ENCODE measurements around the gene ZSWIM2. TPM values are rescaled to one million over a fixed set of nuclear protein-coding genes. Genes with fewer than 3 reads are reported as not detected.
"Not testable (repeated sequence)": the region's sequence is repeated elsewhere in the genome, so short reads cannot be mapped to it uniquely, and the experiment has no call there.

ZSWIM2 gene
- polyA plus RNA-seq (ENCODE audit: low read depth in 6 of 6) = not detected

DNA sequence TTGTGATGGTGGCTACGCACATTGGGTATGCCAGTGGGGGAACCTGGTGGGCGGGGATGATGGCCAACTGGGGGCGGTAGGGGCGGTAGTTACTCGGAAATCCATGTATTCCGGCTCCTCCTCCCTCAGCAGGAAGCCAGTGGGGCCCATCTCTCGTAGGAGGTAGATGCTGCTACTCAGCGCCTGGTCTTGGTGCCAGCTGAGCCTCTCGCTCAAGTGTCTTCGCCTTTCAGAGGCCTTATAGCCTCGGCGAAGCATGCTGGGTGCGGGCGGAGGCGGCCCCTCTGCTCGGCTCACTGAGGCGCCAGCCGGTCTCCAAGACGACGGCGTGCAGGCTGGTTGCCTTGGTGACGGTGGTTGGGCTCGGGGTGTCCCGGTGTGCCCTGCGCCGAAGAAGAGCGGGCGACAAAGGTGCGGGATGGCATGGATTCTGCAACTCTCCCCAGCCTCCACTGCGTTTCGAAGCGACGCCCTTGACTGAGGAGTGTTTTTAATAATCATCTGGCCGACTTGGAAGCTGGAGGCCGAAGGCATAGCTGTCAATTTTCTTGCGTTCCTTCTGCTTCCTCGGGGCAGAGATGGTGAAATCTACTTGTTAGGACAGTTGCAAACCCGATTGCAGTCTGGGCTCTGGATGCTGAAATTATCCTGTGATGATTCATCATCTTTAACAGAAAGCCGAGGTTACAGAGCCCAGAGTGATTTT, at the start of gene ZSWIM2:
ZSWIM2 (minus strand) TSS at position 298 of the 706 bp plus-strand sequence; CDS start at position 258, 40 bp downstream.
- Mint-ChIP-seq H3K36me3 (no peaks in the 10 kb centered on the region), H3K4me3 (peak within 1 kb of the TSS; percentile 38 to 85 (median 72)), H3K9me3 (peaks cover 0 to 10% (median 0%) of the 10 kb centered on the region in 7 donors), H3K27me3 (peaks cover 12 to 24% (median 21%) of the 10 kb centered on the region in 3 donors), H3K27ac (peak within 1 kb of the TSS in 1 of 6 donors; percentile 67), H3K4me1 (peaks cover 9 to 14% (median 14%) of the 10 kb centered on the region in 3 donors)
- DNase-seq (no peak), ATAC-seq (ENCODE audit: low read depth in 2 of 2) (peak; percentile 40 to 52)

DNA sequence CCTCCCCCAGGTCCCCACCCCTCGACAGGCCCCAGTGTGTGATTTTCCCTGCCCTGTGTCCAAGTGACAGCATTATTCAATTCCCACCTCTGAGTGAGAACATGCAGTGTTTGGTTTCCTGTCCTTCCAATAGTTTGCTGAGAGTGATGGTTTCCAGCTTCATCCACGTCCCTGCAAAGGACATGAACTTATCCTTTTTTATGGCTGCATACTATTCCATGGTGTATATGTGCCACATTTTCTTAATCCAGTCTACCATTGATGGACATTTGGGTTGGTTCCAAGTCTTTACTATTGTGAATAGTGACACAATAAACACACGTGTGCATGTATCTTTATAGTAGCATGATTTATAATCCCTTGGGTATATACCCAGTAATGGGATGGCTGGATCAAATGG, 47.2 kb upstream of the ZSWIM2 start:
- H3K4me3 Mint-ChIP-seq; H3K27me3 Mint-ChIP-seq; H3K36me3 Mint-ChIP-seq; ATAC-seq (ENCODE audit: low read depth in 2 of 2); DNase-seq; H3K27ac Mint-ChIP-seq; H3K4me1 Mint-ChIP-seq: not testable (repeated sequence)
- H3K9me3 Mint-ChIP-seq = peaks cover 0 to 10% (median 3%) of the 10 kb centered on the region in 7 donors

GRCh38 chr2:186895451-186895850, 46.5 kb upstream of the ZSWIM2 start:
- no peaks in the 10 kb centered on the region for H3K27me3 Mint-ChIP-seq
- DNase-seq = no peak
- H3K4me1 Mint-ChIP-seq = no peaks in the 10 kb centered on the region
- no peak overlapping the region for H3K27ac Mint-ChIP-seq
- H3K36me3 Mint-ChIP-seq = no peaks in the 10 kb centered on the region
- no peak for ATAC-seq (ENCODE audit: low read depth in 2 of 2)
- H3K9me3 Mint-ChIP-seq = peaks cover 0 to 10% (median 3%) of the 10 kb centered on the region in 7 donors
- no peak overlapping the region for H3K4me3 Mint-ChIP-seq

GRCh38 chr2:186894478-186894877, 45.5 kb upstream of the ZSWIM2 start:
- no peak for ATAC-seq (ENCODE audit: low read depth in 2 of 2)
- H3K4me1 Mint-ChIP-seq = no peaks in the 10 kb centered on the region
- no peak overlapping the region for H3K27ac Mint-ChIP-seq

DNA sequence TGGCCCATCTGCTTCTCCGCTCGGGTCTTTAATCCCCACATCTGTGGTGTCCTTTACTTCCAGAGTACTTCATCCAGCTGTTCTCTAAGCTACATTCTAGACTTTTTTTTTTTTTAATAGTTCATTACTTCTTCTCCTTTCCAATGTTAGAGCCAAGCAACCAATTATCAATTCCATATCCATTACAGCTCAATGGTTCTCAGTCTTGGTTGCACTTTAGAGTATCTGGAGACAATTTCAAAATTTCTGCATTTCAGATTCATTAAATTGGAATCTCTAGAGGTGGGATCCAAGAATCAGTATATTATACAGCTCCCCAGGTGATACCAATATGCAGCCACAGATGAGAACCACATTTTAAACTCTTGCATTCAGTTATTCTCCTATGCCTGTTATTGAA, 43.9 kb upstream of the ZSWIM2 start:
- ATAC-seq (ENCODE audit: low read depth in 2 of 2) (no peak), DNase-seq (no peak)
- no peaks in the 10 kb centered on the region for H3K36me3 Mint-ChIP-seq
- no peak overlapping the region for H3K27ac Mint-ChIP-seq
- H3K4me3 Mint-ChIP-seq = no peak overlapping the region
- H3K4me1 Mint-ChIP-seq = no peaks in the 10 kb centered on the region
- H3K9me3 Mint-ChIP-seq = peaks cover 0 to 10% (median 0%) of the 10 kb centered on the region in 7 donors
- no peaks in the 10 kb centered on the region for H3K27me3 Mint-ChIP-seq

More at GRCh38 chr2:186894478-186894877, 45.5 kb upstream of the ZSWIM2 start:
- peaks cover 0 to 10% (median 0%) of the 10 kb centered on the region in 7 donors for H3K9me3 Mint-ChIP-seq
- H3K36me3 Mint-ChIP-seq = no peaks in the 10 kb centered on the region
- DNase-seq = no peak
- no peak overlapping the region for H3K4me3 Mint-ChIP-seq
- H3K27me3 Mint-ChIP-seq = no peaks in the 10 kb centered on the region

- Mint-ChIP-seq H3K36me3 (no peaks in the 10 kb centered on the region), H3K27me3 (no peaks in the 10 kb centered on the region), H3K27ac (no peak overlapping the region), H3K9me3 (peaks cover 0 to 3% (median 0%) of the 10 kb centered on the region in 7 donors), H3K4me3 (no peak overlapping the region), H3K4me1 (no peaks in the 10 kb centered on the region)
- DNase-seq (no peak), ATAC-seq (ENCODE audit: low read depth in 2 of 2) (no peak)
Measured at GRCh38 chr2:186891185-186891621, 42.2 kb upstream of the ZSWIM2 start.

DNA sequence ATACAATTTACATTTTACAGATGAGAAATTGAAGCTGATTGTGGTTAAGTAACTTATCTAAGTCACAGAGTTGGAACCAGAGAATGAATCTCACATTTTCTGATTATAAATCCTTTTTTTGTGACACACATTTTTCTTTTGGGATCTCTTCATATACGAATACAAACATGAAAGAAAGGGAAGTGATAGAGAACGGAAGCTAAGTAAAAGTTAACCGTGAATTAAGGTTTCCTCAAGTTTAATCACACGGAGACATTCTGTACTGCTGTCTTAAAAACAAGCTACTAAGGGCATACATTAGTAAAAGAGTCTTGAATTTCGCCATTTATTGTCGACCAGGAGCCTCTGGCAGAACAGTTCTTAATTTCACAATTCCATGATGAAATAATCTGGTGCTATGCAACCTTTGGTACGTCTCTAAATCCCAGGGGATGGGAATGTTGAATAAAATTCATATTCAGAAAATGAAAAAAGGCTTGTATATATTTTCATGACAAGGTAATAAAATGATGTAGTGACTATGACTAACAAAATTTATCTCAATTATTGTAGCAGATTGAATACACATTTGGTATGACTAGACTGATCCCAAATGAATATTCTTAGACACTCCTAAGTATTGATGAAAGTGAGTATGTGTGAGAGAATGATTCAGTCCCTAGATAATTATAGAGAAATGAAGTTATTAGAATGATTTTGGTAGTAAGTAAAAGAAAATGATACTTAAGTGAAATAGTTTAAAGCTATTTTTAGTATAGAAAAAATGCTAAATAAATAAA, 40.3 kb upstream of the ZSWIM2 start:
- Mint-ChIP-seq H3K27ac (no peak overlapping the region), H3K4me3 (no peak overlapping the region), H3K4me1 (no peaks in the 10 kb centered on the region), H3K36me3 (no peaks in the 10 kb centered on the region), H3K9me3 (no peaks in the 10 kb centered on the region), H3K27me3 (no peaks in the 10 kb centered on the region)
- DNase-seq = no peak
- no peak for ATAC-seq (ENCODE audit: low read depth in 2 of 2)

DNA sequence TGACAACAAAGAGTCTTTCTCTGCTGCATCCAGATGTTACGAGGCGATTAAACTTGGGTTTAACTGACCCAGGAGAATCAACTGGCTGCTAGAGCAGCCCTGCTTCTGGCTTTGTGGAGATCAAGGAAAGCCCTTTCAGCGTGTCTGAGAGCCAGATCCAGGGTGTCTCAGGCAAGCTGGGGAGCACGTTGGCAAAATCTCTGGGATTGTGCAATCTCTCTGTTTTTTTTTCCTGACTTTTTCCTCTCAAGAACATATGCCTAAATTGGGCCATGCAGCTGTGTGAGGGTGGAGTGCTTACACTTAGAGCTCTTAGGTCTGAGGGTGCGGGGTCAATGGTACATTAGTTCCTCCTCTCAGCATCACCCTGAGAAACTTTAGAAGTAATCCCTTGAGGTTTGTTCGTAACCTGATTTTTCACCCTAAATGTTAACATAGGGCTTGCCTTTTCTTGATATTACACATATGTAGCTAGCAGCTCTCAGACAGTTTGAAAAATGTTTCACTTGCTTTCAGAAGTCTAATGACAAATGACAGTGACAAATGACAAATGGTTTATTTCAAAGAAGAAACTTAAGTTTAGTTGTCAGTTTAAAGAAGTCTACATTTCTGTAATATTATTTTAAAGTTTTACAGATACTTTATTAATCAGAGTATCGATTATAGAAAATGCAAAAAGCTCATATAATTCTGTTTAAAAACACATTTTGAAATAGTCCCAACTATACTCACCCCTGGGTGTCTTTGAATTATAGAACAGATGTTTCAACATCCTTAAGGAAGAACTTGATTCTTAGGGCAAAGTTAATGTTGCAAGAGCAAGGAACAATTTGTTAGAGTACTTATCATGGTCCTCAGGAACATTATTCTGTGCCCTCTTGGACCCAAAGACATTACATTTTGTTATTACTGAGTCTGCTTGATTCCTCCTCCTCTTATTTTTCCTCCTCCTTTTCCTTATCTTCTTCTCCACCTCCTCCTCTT, 38.4 kb upstream of the ZSWIM2 start:
- Mint-ChIP-seq H3K27ac (peak overlapping the region in 1 of 6 donors; percentile 58), H3K27me3 (no peaks in the 10 kb centered on the region), H3K9me3 (peaks cover 0 to 6% (median 3%) of the 10 kb centered on the region in 7 donors), H3K4me3 (no peak overlapping the region), H3K36me3 (peaks cover 1 to 3% of the 10 kb centered on the region in 2 donors), H3K4me1 (no peaks in the 10 kb centered on the region)
- DNase-seq (no peak), ATAC-seq (ENCODE audit: low read depth in 2 of 2) (no peak)

- Mint-ChIP-seq H3K9me3 (peaks cover 6 to 23% (median 10%) of the 10 kb centered on the region in 7 donors), H3K27ac (no peak overlapping the region), H3K36me3 (peaks cover 10 to 14% of the 10 kb centered on the region in 2 donors), H3K4me1 (no peaks in the 10 kb centered on the region), H3K4me3 (no peak overlapping the region), H3K27me3 (no peaks in the 10 kb centered on the region)
- no peak for ATAC-seq (ENCODE audit: low read depth in 2 of 2)
- no peak for DNase-seq
Measured at GRCh38 chr2:186884587-186884986, 35.6 kb upstream of the ZSWIM2 start.

GRCh38 chr2:186883666-186884065, 34.7 kb upstream of the ZSWIM2 start:
- no peak for DNase-seq

GRCh38 chr2:186882511-186883071, 33.6 kb upstream of the ZSWIM2 start:
- no peak for ATAC-seq (ENCODE audit: low read depth in 2 of 2)
- Mint-ChIP-seq H3K27ac (no peak overlapping the region), H3K4me1 (no peaks in the 10 kb centered on the region), H3K9me3 (peaks cover 6 to 23% (median 13%) of the 10 kb centered on the region in 7 donors), H3K27me3 (no peaks in the 10 kb centered on the region), H3K4me3 (no peak overlapping the region), H3K36me3 (peaks cover 10 to 14% of the 10 kb centered on the region in 2 donors)
- no peak for DNase-seq

More at GRCh38 chr2:186883666-186884065, 34.7 kb upstream of the ZSWIM2 start:
- ATAC-seq (ENCODE audit: low read depth in 2 of 2) = no peak
- Mint-ChIP-seq H3K4me1 (no peaks in the 10 kb centered on the region), H3K27me3 (no peaks in the 10 kb centered on the region), H3K4me3 (no peak overlapping the region), H3K36me3 (peaks cover 10 to 14% of the 10 kb centered on the region in 2 donors), H3K27ac (no peak overlapping the region), H3K9me3 (peaks cover 6 to 23% (median 10%) of the 10 kb centered on the region in 7 donors)

DNA sequence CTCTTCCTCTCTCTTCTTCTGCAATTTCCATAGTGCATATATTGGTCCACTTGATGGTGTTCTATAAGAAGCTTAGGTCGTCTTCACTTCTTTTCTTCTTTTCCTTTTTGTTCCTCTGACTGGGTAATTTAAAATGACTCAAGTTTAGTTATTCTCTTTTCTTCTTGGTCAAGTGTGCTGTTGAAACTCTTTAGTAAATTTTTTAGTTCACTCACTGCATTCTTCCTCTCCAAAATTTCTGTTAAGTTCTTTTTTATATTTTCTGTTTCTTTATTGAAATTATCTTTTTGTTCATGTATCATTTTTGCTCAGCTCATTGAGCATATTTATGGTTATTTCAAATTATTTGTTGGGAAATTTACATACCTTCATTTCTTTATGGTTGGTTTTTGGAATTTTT, 32.7 kb upstream of the ZSWIM2 start:
- Mint-ChIP-seq H3K27me3 (no peaks in the 10 kb centered on the region), H3K4me1 (no peaks in the 10 kb centered on the region), H3K36me3 (peaks cover 10 to 14% of the 10 kb centered on the region in 2 donors), H3K27ac (no peak overlapping the region), H3K4me3 (no peak overlapping the region), H3K9me3 (peaks cover 6 to 25% (median 15%) of the 10 kb centered on the region in 7 donors)
- ATAC-seq (ENCODE audit: low read depth in 2 of 2) = no peak
- DNase-seq = no peak
